DMS114 treated with DMSO at 0.1 percent for 48 hours (cell line): ENCODE measurements around the gene ERCC1.
"Not testable (repeated sequence)": the region's sequence is repeated elsewhere in the genome, so short reads cannot be mapped to it uniquely, and the experiment has no call there.

Experiments
- DNase-seq: peaks from one replicate; lab custom pipeline; 2025; ENCODE audit not compliant: unreplicated experiment; lab: John Stamatoyannopoulos, UW

The ERCC1 gene

DNA sequence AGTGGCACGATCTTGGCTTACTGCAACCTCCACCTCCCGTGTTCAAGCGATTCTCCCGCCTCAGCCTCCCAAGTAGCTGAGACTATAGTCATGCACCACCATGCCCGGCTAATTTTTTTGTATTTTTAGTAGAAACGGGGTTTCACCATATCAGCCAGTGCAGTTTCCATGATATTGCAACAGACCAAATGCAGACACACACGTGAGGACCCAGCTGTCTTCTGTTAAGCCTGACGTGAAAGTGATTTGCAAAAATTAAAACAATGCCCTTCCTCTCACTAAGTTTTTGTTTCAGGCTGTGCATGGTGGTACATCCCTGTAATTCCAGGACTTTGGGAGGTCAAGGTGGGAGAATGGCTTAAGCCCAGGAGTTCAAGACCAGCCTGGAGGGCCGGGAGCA, 7.3 kb upstream of the ERCC1 start:
- not testable (repeated sequence) for DNase-seq

GRCh38 chr19:45429896-45430295, 6.2 kb upstream of the ERCC1 start:
- not testable (repeated sequence) for DNase-seq

DNA sequence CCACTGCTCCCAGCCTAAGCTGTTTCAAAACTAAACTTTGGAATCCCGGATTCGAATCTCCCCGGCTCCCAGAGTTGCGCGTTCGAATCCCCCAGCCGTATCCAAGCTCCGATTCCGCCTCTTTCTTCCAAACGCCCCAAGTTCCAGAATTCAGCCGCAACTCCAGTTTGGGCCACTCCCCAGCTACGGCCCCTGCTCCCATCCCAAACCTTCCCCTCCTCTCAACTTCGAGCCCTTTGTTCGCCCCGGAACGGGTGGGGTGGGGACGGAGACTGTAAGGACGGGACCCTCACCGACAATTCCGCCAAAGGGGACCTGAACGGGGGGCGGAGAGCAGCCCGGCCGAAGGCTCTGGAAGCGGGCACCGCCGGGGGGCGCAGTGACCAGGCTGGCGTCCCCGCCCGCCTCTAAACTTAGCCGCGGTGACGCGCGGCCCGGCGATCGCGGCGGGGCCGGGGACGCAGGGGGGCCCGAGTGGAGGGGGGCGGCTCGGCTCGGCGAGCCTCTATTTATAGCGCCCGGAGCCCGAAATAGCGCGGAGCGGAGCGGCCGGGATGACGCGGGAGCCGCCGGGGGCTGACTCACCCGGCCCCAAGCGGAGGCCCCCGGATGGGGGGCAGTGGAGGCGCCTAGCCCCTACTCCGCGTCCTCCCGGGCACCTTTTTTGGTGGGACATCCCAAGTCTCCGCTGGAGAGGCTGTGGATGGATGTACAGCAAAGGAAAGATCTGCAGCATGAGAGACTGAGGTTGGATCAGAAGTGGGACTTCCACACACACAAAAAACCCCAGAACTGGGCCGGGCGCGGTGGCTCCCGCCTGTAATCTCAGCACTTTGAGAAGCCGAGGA, 4.9 kb upstream of the ERCC1 start:
- no peak for DNase-seq

DNA sequence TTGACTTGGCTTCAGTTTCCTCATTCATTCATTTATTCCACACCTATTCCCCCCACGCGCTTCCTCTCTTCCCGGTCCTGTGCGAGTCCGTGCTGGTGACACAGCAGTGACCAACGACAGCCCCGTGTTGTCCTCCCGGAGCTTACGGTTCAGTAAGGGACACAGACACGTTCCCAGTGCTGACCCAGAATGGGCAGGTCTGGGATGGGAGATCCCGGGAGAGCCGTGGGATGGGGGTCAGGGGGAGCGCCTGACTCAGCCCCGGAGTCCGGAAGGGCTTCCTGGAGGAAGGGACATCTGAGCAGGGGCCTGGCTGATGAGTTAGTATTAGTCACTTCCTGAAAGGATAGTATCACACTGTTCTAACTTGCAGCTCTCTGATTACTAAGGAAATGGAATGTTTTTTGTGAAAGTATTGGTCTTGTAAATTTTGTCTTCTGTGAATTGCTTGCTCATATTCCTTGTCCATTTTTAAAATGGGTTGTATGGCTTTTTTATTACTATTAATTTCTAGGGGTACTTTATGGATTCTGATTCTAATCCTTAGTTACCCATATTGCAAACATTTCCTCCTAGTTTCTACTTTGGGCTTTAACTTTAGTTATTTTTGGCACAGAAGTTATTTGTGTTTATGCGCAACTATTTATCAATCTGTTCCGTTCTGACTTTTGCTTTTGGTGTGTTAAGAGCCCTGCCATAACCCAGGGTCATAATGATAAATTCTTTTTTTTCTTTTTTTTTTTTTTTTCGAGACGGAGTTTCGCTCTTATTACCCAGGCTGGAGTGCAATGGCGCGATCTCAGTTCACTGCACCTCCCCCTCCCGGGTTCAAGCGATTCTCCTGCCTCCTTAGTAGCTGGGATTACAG, 708 bp upstream of the ERCC1 start:
- no peak for DNase-seq

- no peak for DNase-seq
These were observed 606 bp downstream of the ERCC1 start for GRCh38 chr19:45423033-45423588.

DNA sequence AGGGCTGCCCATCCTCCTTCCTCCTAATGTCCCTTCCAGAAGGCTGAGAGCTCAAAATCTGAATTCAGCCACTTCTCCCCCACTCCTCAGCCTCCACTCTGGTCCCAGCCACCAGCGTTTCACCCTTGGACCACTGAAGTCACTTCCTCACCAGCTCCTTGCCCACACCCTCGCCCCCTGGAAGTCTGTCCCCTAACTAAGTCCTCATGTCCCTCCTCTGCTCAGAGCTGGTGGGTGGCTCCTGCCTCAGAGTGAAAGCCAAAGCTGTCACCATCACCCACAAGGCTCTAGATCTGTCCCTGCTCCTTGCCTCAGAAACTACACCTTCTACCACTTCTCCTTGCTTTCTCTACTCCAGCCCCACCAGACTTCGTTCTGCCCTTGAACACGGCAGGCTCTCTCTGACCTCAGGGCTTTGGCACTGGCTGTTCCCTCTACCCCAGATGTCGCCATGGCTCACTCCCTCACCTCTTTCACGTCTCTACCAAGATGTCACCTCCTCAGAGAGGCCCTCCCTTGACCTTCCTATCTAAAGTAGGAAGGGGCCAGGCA, 1.7 kb downstream of the ERCC1 start:
- no peak for DNase-seq

GRCh38 chr19:45420871-45421270, 2.8 kb downstream of the ERCC1 start:
- DNase-seq, result no peak

- DNase-seq, result no peak
These were observed 3.4 kb downstream of the ERCC1 start for GRCh38 chr19:45420356-45420755.

GRCh38 chr19:45419895-45420294, 3.8 kb downstream of the ERCC1 start:
- no peak for DNase-seq

DNA sequence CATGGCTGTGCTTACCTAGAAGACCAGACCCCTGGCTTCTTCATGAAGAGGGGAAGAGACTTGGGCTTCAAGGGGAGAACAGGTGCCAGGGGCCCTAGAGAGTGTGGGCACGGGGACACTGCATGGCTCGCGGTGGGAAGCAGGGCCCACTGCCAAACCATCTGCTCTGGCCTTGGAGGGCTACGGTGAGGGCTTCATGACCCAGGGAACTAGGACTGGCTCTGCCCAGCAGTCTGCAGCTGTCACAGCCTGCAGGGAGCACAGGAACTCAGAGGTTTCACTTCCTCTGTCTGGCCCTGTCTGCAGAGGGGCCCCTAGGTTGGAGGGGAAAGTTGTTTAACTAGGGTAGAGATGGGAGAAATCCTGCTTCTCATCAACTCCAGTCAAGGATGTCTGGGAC, 4.3 kb downstream of the ERCC1 start:
- DNase-seq, result no peak

DNA sequence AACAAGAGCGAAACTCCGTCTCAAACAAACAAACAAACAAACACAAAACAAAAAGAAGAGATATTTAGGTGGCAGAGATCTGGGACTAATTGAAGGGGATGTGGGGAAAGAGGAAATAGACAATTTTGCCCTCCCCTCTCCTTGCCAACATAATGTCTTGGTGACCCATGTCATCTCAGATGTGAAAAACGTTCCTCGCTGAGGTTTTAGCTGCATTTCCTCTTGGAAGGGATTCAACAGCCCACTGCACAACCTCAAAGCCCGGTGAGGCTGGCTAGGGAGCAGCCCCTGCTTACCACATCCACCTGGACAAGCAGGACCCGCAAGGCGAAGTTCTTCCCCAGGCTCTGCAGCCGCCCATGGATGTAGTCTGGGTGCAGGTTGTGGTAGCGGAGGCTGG, 4.9 kb downstream of the ERCC1 start:
- DNase-seq, result no peak

DNA sequence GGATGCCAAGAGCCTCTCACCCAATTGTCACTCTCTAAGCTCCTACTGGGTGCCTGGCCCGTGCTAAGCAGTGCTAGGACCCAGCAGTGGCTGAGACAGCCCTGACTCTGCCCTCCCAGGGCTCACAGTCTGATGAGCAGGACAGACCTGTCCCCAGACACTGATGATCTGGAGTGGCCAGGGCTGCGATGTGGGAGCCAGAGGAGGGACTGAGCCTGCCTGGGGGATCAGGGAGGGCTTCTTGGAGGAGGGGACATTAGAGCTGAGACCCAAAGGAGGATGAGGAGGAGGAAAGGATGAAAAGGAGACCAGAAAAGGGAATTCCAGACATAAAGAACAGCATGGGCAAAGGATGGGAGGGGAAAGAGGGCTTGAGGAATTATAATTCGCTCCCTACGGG, 6.6 kb downstream of the ERCC1 start:
- DNase-seq, result no peak

DNA sequence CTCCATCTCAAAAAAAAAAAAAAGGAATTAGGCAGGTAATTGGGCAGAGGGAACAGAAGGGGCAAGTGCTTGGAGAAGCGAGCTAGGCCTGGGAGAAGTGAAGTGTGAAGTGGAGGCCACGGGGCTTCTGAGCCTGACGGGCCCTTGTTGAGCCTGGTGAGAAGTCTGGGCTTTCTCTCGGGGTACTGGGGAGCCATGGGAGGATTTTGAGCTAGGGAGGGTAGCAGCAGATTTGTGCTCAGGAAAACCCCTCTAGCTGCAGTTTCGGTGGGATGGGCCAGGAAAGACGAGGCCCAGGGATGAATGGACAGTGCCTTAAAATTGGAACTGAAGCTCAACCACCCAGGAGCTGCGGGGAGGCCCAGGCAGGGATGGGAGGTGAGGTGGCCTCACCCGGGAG, 9.2 kb downstream of the ERCC1 start:
- no peak for DNase-seq

- DNase-seq, result no peak
These were observed 10.2 kb downstream of the ERCC1 start for GRCh38 chr19:45413497-45413896.

DNA sequence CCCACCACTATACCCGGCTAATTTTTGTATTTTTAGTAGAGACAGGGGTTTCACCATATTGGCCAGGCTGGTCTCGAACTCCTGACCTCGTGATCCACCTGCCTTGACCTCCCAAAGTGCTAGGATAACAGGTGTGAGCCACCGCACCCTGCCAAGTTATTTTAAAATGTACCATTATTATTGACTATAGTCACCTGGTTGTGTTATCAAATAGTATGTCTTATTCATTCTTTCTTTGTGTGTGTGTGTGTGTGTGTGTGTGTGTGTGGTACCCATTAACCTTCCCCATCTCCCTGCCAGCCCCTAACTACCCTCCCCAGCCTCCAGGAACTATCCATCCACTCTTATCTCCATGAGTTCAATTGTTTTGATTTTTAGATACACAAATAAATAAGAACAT, 13.4 kb downstream of the ERCC1 start:
- DNase-seq, result not testable (repeated sequence)

- no peak for DNase-seq
These were observed 14.2 kb downstream of the ERCC1 start for GRCh38 chr19:45409557-45409920.

- no peak for DNase-seq
These were observed 14.7 kb downstream of the ERCC1 start for GRCh38 chr19:45408830-45409556.

- DNase-seq, result no peak
These were observed 15.6 kb downstream of the ERCC1 start for GRCh38 chr19:45408121-45408520.

- not testable (repeated sequence) for DNase-seq
These were observed 16.1 kb downstream of the ERCC1 start for GRCh38 chr19:45407585-45407984.

DNA sequence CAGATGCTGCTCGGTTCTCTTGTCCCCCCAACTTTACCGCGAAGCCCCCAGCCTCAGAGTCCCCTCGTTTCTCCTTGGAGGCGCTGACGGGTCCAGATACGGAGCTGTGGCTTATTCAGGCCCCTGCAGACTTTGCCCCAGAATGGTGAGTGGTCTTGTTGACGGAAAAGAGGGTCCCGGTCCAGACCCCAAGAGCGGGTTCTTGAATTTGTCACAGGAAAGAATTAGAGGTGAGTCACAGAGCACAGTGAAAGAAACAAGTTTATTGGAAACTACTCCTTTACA, 16.7 kb downstream of the ERCC1 start:
- no peak for DNase-seq
